ENCODE results near the gene KCNJ14.

KCNJ14 gene

DNA sequence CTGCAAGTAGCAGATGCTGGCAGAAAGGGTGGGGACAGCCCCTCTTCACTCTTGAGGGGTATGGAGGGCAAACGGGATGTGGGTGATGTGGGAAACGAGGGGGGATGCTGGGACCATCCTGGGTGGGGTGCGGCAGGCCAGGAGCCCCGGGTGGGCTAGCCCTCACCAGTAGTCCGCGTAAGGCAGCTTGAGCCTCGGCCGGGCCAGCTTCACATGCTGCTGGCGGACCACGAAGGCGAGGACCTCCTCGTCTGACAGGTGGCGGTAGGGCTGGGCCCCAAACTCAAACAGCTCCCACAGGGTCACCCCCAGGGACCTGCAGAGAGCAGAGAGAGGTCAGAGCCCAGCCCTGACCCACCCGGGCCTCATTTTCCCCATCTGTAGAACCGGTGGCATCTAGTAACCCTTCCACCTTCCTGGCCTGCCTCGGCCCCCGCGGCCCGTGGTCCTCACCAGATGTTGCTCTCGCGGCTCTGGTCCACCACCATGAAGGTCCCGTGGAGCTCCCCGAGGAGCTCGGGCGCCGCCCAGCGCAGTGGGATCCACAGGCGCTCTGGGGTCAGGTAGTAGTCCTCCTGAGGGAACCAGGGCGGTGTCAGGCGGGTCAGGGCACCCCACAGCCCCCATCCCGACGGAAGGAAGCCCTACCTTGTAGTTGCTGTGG lies 45.6 kb downstream of the KCNJ14 start:
- Histone ChIP-seq H3K4me3 (ENCODE audit: insufficient read depth, low read length, poor library complexity, severe bottlenecking) (no peak overlapping the region), H3K9ac (ENCODE audit: low read length) (no peak overlapping the region), H3K27ac (ENCODE audit: low read depth, low read length) (no peak overlapping the region)

DNA sequence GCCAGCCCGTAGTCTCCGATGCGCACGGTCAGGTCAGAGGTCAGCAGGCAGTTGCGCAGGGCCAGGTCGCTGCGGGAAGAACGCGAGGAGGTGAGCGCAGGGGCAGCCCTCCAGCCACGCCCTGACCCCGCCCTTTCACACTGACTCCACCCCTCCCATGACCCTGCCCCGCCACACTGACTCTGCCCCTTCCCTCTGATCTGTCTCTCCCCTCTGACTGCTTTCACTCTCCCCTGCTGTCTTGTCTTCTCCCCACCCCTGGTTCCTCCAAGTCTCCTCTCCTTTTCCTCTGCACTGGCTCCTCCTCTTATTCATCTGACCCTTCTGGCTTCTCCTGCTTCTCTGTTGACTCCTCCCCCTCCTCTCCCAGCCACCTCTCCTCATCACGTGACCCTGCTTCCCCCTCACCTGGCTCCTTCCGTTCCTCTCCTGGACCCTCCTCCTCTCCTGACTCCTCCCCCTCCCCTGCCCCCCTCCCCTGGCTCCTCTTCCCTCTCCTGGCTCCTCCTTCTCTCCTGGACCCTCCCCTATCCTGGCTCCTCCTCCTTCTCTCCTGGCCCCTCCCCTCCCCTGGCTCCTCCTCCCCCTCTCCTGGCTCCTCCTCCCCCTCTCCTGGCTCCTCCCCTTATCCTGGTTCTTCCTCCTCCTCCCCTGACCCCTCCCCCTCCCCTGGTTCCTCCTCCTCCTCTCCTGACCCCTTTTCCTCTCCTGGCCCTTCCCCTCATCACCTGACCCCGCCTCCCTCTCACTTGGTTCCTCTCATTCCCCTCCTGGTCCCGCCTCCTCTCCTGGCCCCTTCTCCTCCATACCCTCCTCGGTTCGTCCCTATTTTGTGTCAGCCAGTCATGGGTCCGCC lies 46.3 kb downstream of the KCNJ14 start:
- no peak for TF ChIP-seq CTCF (IDR thresholded peaks at IDR 0.05; ENCODE audit: insufficient read depth, low read length, poor library complexity, severe bottlenecking)
- no peaks in the 10 kb centered on the region for H3K9me2 ChIP-seq (replicated peaks; ENCODE audit: insufficient read depth, low read length)
- H3K9me3 ChIP-seq (ENCODE audit: insufficient read depth, low read length) = no peaks in the 10 kb centered on the region
- H3K4me2 ChIP-seq (ENCODE audit: low read depth, low read length, poor library complexity, severe bottlenecking) = peak overlapping the region; percentile 31
- H3K4me3 ChIP-seq (ENCODE audit: insufficient read depth, low read length, poor library complexity, severe bottlenecking) = no peak overlapping the region
- H3K9ac ChIP-seq (ENCODE audit: low read length) = no peak overlapping the region
- H3K36me3 ChIP-seq (ENCODE audit: low read length) = no peaks in the 10 kb centered on the region
- H3K27me3 ChIP-seq (ENCODE audit: low read length) = no peaks in the 10 kb centered on the region
- H3K27ac ChIP-seq (ENCODE audit: low read depth, low read length) = no peak overlapping the region
- no peaks in the 10 kb centered on the region for H3K79me2 ChIP-seq (ENCODE audit: insufficient read depth, low read length)
- H3F3A ChIP-seq (ENCODE audit: insufficient read depth) = no peaks in the 10 kb centered on the region
- no peak overlapping the region for H2AFZ ChIP-seq (ENCODE audit: low read depth, low read length, severe bottlenecking)
- H4K20me1 ChIP-seq (ENCODE audit: low read depth, low read length) = no peaks in the 10 kb centered on the region

More for the DNA sequence above, 45.6 kb downstream of the KCNJ14 start:
- H3K79me2 ChIP-seq (ENCODE audit: insufficient read depth, low read length) = no peaks in the 10 kb centered on the region
- H3F3A ChIP-seq (ENCODE audit: insufficient read depth) = no peaks in the 10 kb centered on the region
- no peaks in the 10 kb centered on the region for H3K9me2 ChIP-seq (replicated peaks; ENCODE audit: insufficient read depth, low read length)
- no peak for TF ChIP-seq CTCF (IDR thresholded peaks at IDR 0.05; ENCODE audit: insufficient read depth, low read length, poor library complexity, severe bottlenecking)
- no peak for TF ChIP-seq EZH2phosphoT487 (conservative IDR thresholded peaks at IDR 0.05; ENCODE audit: low read length)
- H3K4me2 ChIP-seq (ENCODE audit: low read depth, low read length, poor library complexity, severe bottlenecking) = no peak overlapping the region
- H3K36me3 ChIP-seq (ENCODE audit: low read length) = no peaks in the 10 kb centered on the region
- no peaks in the 10 kb centered on the region for H3K9me3 ChIP-seq (ENCODE audit: insufficient read depth, low read length)
- H2AFZ ChIP-seq (ENCODE audit: low read depth, low read length, severe bottlenecking) = no peak overlapping the region
- no peaks in the 10 kb centered on the region for H4K20me1 ChIP-seq (ENCODE audit: low read depth, low read length)
- no peaks in the 10 kb centered on the region for H3K27me3 ChIP-seq (ENCODE audit: low read length)

DNA sequence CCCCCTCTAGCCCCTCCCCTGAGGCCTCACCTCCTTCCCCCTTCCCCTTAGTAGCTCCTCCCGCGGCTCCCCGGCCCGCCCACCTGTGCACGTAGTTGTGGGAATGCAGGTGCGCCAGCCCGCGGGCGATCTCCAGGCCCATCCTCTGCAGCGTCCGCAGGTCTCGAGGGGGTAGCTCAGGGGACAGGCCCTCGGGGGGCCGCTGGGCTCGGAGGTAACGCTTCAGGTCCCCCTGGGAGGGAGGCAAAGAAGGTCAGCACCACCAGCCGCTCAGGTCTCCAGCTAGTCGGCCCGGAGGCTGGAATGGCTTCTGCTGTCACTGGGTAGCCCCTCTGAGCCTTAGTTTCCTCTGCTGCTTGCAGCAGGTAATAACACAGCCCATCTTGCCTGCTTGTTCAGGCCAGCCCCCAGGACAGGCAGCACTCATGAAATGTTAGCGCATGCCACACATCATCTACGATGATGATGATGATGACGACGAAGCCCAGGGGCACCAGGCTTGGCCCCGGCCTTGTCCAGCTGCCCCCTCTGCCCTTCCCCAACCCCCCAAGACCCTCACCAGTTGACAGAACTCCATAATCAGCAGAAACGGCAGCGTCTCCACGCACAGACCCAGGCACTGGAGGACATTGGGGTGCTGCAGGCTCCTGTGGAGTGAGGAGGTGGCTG lies 47.1 kb downstream of the KCNJ14 start:
- H3K9me2 ChIP-seq (replicated peaks; ENCODE audit: insufficient read depth, low read length) = no peaks in the 10 kb centered on the region
- no peaks in the 10 kb centered on the region for H3K79me2 ChIP-seq (ENCODE audit: insufficient read depth, low read length)
- no peaks in the 10 kb centered on the region for H3K36me3 ChIP-seq (ENCODE audit: low read length)
- TF ChIP-seq CTCF (IDR thresholded peaks at IDR 0.05; ENCODE audit: insufficient read depth, low read length, poor library complexity, severe bottlenecking) = no peak
- TF ChIP-seq EZH2phosphoT487 (conservative IDR thresholded peaks at IDR 0.05; ENCODE audit: low read length) = no peak
- H3K4me2 ChIP-seq (ENCODE audit: low read depth, low read length, poor library complexity, severe bottlenecking) = peak overlapping the region; percentile 31
- H4K20me1 ChIP-seq (ENCODE audit: low read depth, low read length) = no peaks in the 10 kb centered on the region
- H3K4me3 ChIP-seq (ENCODE audit: insufficient read depth, low read length, poor library complexity, severe bottlenecking) = no peak overlapping the region
- H3K9ac ChIP-seq (ENCODE audit: low read length) = no peak overlapping the region
- H3K27ac ChIP-seq (ENCODE audit: low read depth, low read length) = no peak overlapping the region
- no peaks in the 10 kb centered on the region for H3K9me3 ChIP-seq (ENCODE audit: insufficient read depth, low read length)
- no peak overlapping the region for H2AFZ ChIP-seq (ENCODE audit: low read depth, low read length, severe bottlenecking)
- H3K27me3 ChIP-seq (ENCODE audit: low read length) = no peaks in the 10 kb centered on the region
- no peaks in the 10 kb centered on the region for H3F3A ChIP-seq (ENCODE audit: insufficient read depth)

Measured in SU-DHL-6 (cell line).